Heart right ventricle (tissue), 16 donors: Measurements from ENCODE around the gene IGSF21. TPM values are rescaled to one million over a fixed set of nuclear protein-coding genes. Genes with fewer than 3 reads are reported as not detected.

ENCODE experiments used
- ATAC-seq, 8 donors: fragments of 200-7000 bp; cut with Tn5 transposase; one replicate each; pipeline ENCODE4 v1.9.1; 2020; ENCODE audit warnings: mild to moderate bottlenecking in 8 of 8, moderate library complexity in 8 of 8, moderate number of reproducible peaks in 1 of 8
- DNase-seq, 2 donors: peaks; one replicate each; pipeline ENCODE4 v3.0.0-alpha.2; 2020
- H3K27ac ChIP-seq, 10 donors: fragments of 200-600 bp; sonication (generic) in 2 of 10; one replicate each; pipeline versions ENCODE4 v1.5.0 to v1.8.0; 2020 to 2022; ENCODE audit warnings: mild to moderate bottlenecking in 3 of 10
- H3K27me3 ChIP-seq, 7 donors: fragments of 200-600 bp; one replicate each; pipeline ENCODE4 v1.8.0; 2021 to 2022; ENCODE audit warnings: mild to moderate bottlenecking in 2 of 7
- H3K36me3 ChIP-seq, 9 donors: fragments of 200-600 bp; sonication (generic) in 1 of 9; one replicate each; pipeline versions ENCODE4 v1.5.0 to v1.8.0; 2020 to 2022; ENCODE audit warnings: mild to moderate bottlenecking in 2 of 9
- H3K4me1 ChIP-seq, 9 donors: fragments of 200-600 bp; sonication (generic) in 1 of 9; one replicate each; pipeline versions ENCODE4 v1.5.0 to v1.8.0; 2020 to 2022; ENCODE audit warnings: mild to moderate bottlenecking in 4 of 9
- H3K4me3 ChIP-seq, 10 donors: fragments of 200-600 bp; sonication (generic) in 2 of 10; one replicate each; pipeline versions ENCODE4 v1.5.0 to v1.8.0; 2020 to 2022; ENCODE audit warnings: mild to moderate bottlenecking in 7 of 10, moderate library complexity in 2 of 10
- H3K9me3 ChIP-seq, 11 donors: fragments of 200-600 bp in 10 of 11; sonication (generic) in 2 of 11; one replicate each; pipeline versions ENCODE4 v1.5.0 to v1.8.0; 2013 to 2022; ENCODE audit warnings: mild to moderate bottlenecking in 2 of 11, control low read depth in 1 of 11, moderate library complexity in 1 of 11
- CTCF ChIP-seq, 9 donors: fragments of 200-600 bp; sonication (generic) in 2 of 9; IDR thresholded peaks; one replicate each; pipeline versions ENCODE4 v1.5.0 to v1.8.0; 2021 to 2022; ENCODE audit warnings: antibody characterized with exemption in 9 of 9, mild to moderate bottlenecking in 5 of 9, moderate library complexity in 1 of 9
- WGBS, 2 donors: extraction: QIAGEN DNeasy Blood & Tissue Kit; methylation state at CpG; one replicate each; pipeline ENCODE4 v1.1.7; 2013; ENCODE audit warnings: inconsistent platforms in 1 of 2; 5-methylcytosine and 5-hydroxymethylcytosine counted together
- intact Hi-C, 10 donors: fragments of 100-400 bp; cut with DNase I; formaldehyde crosslinking; loops; one replicate each; pipeline versions ENCODE4 v1.11.1 to v1.14.2; 2022
- polyA plus RNA-seq, 2 donors: library from polyadenylated mRNA; stranded (reverse); fragments of 200-250 nt; gene quantifications; one replicate each; pipeline ENCODE4 v1.2.3, GENCODE V29; 2013
- total RNA-seq, 10 donors: library from RNA; stranded (reverse); fragmentation: NEBNext Ultra II Directional in 3 of 10; extraction: Animal tissue kit (Norgen Biotek cat#: 25700) in 3 of 10; gene quantifications; one replicate each; pipeline versions ENCODE4 v1.2.1 to v1.2.4, GENCODE V29; 2021 to 2023
- donor health status: Arrhythmogenic right ventricular cardiomyopathy.
- donor health status: ischemic (EF 13 %, LVEDD 7.1; RV severe dilation, severe dysfunction).
- donor health status: healthy with polysubstance abuse.
- donor health status: DM: no; HTN: yes; CAD: no.
- donor health status: DM: no; HTN: no; CAD: no.
- donor health status: ischemic (EF 25% LVEDD 6.9; RV normal size, moderate dysfunction).
- donor health status: ischemic (EF 25% LVEDD 5.7; RV mildly dilated, moderate dysfunction).
- donor health status: healthy.
- donor health status: DM: yes; HTN: yes; CAD: no.
- donor health status: Ischemic cardiomyopathy.
- donor health status: ischemic (EF 35%, LVEDD 5.7; RV mildly dilated, moderate dysfunction).
- donor health status: nonischemic (EF 11% LVEDD 7.7; RV severe dilation, severe dysfunction).
- donor health status: DM: yes; HTN: yes; CAD: no.
- donor health status: PGD.
- donor health status: ischemic (EF 29% LVEDD 5.4; RV normal size, mild dysfunction).
- donor health status: nonischemic (EF 23%, LVEDD 6.1; RV moderate dilation, normal function).

IGSF21 gene
- total and polyA plus RNA-seq, 12 donors: 0.13 to 1.6 (median 0.51) TPM; not detected in 1

GRCh38 chr1:18069903-18070302, 37.7 kb upstream of the IGSF21 start:
- peaks cover 0 to 59% (median 27%) of the 10 kb centered on the region in 7 donors for H3K27me3 ChIP-seq
- H3K4me3 ChIP-seq: no peak overlapping the region
- H3K36me3 ChIP-seq: no peaks in the 10 kb centered on the region
- WGBS, 2 donors: 71 to 72% methylated on average over 4 of the region's 4 CpGs
- no peak overlapping the region for H3K27ac ChIP-seq
- no peak for TF ChIP-seq CTCF (IDR thresholded peaks at IDR 0.05)
- no peaks in the 10 kb centered on the region for H3K9me3 ChIP-seq
- no peaks in the 10 kb centered on the region for H3K4me1 ChIP-seq
- DNase-seq (no peak), ATAC-seq (no peak)
- intact Hi-C loops: no loop called here

GRCh38 chr1:18072066-18072465, 35.5 kb upstream of the IGSF21 start:
- ATAC-seq: no peak
- Histone ChIP-seq H3K27me3 (peaks cover 0 to 54% (median 12%) of the 10 kb centered on the region in 7 donors), H3K27ac (no peak overlapping the region), H3K4me1 (no peaks in the 10 kb centered on the region), H3K4me3 (no peak overlapping the region), H3K9me3 (no peaks in the 10 kb centered on the region), H3K36me3 (no peaks in the 10 kb centered on the region)
- no peak for DNase-seq
- intact Hi-C loops: no loop called here
- TF ChIP-seq CTCF (IDR thresholded peaks at IDR 0.05): no peak
- 74 to 76% methylated on average over 9 of the region's 9 CpGs for WGBS, 2 donors

GRCh38 chr1:18073066-18073642, 34.4 kb upstream of the IGSF21 start:
- Histone ChIP-seq H3K4me3 (no peak overlapping the region), H3K27ac (no peak overlapping the region), H3K4me1 (no peaks in the 10 kb centered on the region), H3K36me3 (no peaks in the 10 kb centered on the region), H3K9me3 (no peaks in the 10 kb centered on the region), H3K27me3 (peaks cover 0 to 54% (median 14%) of the 10 kb centered on the region in 7 donors)
- no peak for TF ChIP-seq CTCF (IDR thresholded peaks at IDR 0.05)
- ATAC-seq (no peak), DNase-seq (no peak)
- intact Hi-C loops: no loop called here
- WGBS, 2 donors: 64 to 69% methylated on average over 11 of the region's 11 CpGs

GRCh38 chr1:18077657-18078215, 29.9 kb upstream of the IGSF21 start:
- WGBS, 2 donors: 59 to 63% methylated on average over 7 of the region's 7 CpGs
- Histone ChIP-seq H3K27ac (no peak overlapping the region), H3K36me3 (no peaks in the 10 kb centered on the region), H3K4me3 (no peak overlapping the region), H3K4me1 (no peaks in the 10 kb centered on the region), H3K9me3 (no peaks in the 10 kb centered on the region), H3K27me3 (peaks cover 0 to 60% (median 10%) of the 10 kb centered on the region in 7 donors)
- TF ChIP-seq CTCF (IDR thresholded peaks at IDR 0.05): no peak
- DNase-seq: no peak
- ATAC-seq: no peak
- intact Hi-C loops: no loop called here
